Urinary bladder (tissue), 4 donors: ENCODE measurements around the gene CNTLN. TPM values are rescaled to one million over a fixed set of nuclear protein-coding genes. Genes with fewer than 3 reads are reported as not detected.
A peak's percentile ranks its signal among the peaks of the same experiment; 100 is the strongest.

ENCODE experiments used
- DNase-seq: peaks from one replicate; pipeline ENCODE4 v3.0.0-alpha.2; 2015; ENCODE audit errors: extremely low spot score
- H3K27ac ChIP-seq: one replicate; pipeline ENCODE4 v1.5.1; 2013; ENCODE audit warnings: low read depth, mild to moderate bottlenecking, moderate library complexity
- H3K36me3 ChIP-seq: one replicate; pipeline ENCODE4 v1.6.1; 2013; ENCODE audit warnings: mild to moderate bottlenecking, moderate library complexity; ENCODE audit not compliant: insufficient read depth
- H3K4me1 ChIP-seq: one replicate; pipeline ENCODE4 v1.6.1; 2013; ENCODE audit warnings: mild to moderate bottlenecking, moderate library complexity; ENCODE audit not compliant: insufficient read depth
- H3K4me3 ChIP-seq: one replicate; pipeline ENCODE4 v1.5.1; 2013; ENCODE audit warnings: low read depth, low read length
- WGBS: extraction: QIAGEN DNeasy Blood & Tissue Kit; methylation state at CpG from one replicate; pipeline ENCODE4 v1.1.7; 2013; 5-methylcytosine and 5-hydroxymethylcytosine counted together
- polyA plus RNA-seq: library from polyadenylated mRNA; stranded (reverse); fragments of 200-250 nt; gene quantifications from one replicate; pipeline ENCODE4 v1.2.3, GENCODE V29; 2013
- total RNA-seq: library from RNA; depleted of rRNA; stranded (reverse); fragments of >200 nt; gene quantifications from one replicate; pipeline ENCODE4 v1.2.3, GENCODE V29; 2014
- donor health status: healthy with polysubstance abuse.
- donor health status: healthy.

The CNTLN gene, protein sequence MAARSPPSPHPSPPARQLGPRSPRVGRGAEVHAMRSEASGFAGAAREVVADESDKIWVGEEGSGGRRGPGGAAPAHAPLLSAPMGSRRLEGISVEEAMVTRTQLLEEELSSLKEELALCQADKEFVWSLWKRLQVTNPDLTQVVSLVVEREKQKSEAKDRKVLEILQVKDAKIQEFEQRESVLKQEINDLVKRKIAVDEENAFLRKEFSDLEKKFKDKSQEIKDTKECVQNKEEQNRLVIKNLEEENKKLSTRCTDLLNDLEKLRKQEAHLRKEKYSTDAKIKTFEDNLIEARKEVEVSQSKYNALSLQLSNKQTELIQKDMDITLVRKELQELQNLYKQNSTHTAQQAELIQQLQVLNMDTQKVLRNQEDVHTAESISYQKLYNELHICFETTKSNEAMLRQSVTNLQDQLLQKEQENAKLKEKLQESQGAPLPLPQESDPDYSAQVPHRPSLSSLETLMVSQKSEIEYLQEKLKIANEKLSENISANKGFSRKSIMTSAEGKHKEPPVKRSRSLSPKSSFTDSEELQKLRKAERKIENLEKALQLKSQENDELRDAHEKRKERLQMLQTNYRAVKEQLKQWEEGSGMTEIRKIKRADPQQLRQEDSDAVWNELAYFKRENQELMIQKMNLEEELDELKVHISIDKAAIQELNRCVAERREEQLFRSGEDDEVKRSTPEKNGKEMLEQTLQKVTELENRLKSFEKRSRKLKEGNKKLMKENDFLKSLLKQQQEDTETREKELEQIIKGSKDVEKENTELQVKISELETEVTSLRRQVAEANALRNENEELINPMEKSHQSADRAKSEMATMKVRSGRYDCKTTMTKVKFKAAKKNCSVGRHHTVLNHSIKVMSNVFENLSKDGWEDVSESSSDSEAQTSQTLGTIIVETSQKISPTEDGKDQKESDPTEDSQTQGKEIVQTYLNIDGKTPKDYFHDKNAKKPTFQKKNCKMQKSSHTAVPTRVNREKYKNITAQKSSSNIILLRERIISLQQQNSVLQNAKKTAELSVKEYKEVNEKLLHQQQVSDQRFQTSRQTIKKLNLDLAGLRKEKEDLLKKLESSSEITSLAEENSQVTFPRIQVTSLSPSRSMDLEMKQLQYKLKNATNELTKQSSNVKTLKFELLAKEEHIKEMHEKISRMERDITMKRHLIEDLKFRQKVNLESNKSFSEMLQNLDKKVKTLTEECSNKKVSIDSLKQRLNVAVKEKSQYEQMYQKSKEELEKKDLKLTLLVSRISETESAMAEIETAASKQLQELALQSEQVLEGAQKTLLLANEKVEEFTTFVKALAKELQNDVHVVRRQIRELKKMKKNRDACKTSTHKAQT (N-terminal part only)
- total RNA-seq (49.3 TPM), polyA plus RNA-seq (6.7 TPM)

DNA sequence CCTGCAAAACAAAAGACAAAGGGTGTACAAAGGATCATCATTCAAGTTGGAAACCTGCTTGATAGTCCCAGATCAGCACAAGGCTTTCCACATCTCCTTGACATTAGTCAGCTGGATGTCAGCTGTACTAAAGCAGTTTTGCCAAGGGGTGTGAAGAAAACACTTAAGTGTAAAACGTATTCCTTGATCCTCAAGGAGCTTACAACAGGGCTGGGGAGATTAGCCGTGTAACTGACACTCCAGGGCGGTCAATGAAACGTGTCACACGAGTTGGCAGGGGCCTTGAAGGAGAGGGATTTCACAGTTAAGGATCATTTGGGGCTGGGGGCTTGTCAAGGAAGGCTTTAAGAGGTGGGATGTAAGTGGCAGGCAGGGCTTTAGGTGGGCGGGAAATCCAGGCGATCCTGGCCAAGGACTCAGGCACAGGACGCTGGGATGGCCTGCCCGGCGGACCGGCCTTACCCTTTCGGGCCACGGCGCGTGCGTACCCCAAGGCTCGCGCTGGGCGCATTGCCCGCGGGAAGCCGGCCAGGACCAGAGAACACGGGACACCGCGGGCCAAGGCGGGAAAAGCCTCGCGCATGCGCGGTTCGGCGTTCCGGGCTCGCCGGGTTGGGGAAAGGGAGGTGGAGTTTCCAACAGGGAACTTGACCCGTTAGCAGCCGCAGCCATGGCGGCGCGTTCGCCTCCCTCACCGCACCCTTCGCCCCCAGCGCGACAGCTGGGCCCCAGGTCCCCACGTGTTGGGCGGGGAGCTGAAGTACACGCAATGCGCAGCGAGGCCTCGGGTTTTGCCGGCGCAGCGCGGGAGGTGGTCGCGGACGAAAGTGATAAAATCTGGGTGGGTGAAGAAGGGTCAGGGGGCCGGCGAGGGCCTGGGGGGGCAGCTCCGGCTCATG is at the start of gene CNTLN:
Gene CNTLN (plus strand): TSS at position 645 of the 899 bp plus-strand sequence. CDS start 26 bp downstream, at position 671.
- Histone ChIP-seq H3K4me1 (no peaks in the 10 kb centered on the region), H3K4me3 (peak within 1 kb of the TSS; percentile 75), H3K36me3 (no peaks in the 10 kb centered on the region), H3K27ac (peak within 1 kb of the TSS; percentile 72)
- 2% methylated on average over 61 of the region's 61 CpGs for WGBS
- peak; percentile 83 for DNase-seq

DNA sequence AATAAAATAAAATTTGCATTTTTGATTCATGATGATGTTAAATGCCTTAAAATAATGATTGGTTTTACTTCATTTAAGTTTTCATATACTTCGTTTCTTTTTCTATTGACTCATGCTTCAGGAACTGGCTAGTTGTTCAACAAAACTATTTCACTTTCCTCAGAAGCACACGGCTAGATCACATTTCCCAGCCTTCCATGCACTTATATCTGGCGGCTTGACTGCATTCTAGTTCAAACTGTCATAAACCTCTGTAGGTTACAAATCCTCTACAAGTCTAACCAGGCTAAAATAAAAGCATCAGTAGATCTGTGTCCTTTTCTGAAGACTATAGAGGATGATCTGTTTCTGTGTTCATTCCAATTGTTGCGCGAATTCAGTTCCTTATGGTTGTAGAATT is 46.3 kb upstream of the CNTLN start:
- 93% methylated on average over 5 of the region's 5 CpGs for WGBS
- H3K4me3 ChIP-seq: no peak overlapping the region

GRCh38 chr9:17090041-17090440 is 44.8 kb upstream of the CNTLN start:
- 91% methylated on average over 1 of the region's 1 CpG for WGBS
- Histone ChIP-seq H3K27ac (no peak overlapping the region), H3K36me3 (no peaks in the 10 kb centered on the region), H3K4me3 (no peak overlapping the region), H3K4me1 (no peaks in the 10 kb centered on the region)
- no peak for DNase-seq

More for the DNA sequence above, 46.3 kb upstream of the CNTLN start:
- H3K4me1 ChIP-seq: no peaks in the 10 kb centered on the region
- H3K27ac ChIP-seq: no peak overlapping the region
- no peaks in the 10 kb centered on the region for H3K36me3 ChIP-seq
- no peak for DNase-seq

DNA sequence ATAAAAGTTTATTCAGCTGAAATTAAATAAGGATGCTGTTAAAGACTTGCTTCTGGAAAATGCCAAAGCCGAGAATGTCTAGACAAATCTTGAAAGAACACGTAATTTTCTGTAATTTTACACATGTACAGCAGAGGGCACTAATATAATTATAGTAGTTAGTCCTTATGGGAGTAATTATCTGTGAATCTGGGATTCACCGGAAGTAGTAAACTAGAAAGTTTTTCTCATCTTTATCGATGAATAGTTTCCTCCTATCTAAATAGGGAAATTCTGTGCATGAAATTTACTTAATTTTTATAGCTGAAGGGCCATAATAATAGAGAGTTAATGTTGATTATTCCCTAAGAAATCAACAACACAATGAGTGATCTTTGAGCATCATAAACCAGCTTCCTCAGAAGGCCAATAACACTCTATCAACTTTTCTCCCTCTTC is 18.4 kb upstream of the CNTLN start:
- WGBS: 19% methylated on average over 4 of the region's 4 CpGs
- Histone ChIP-seq H3K36me3 (no peaks in the 10 kb centered on the region), H3K27ac (no peak overlapping the region), H3K4me1 (no peaks in the 10 kb centered on the region), H3K4me3 (no peak overlapping the region)
- no peak for DNase-seq

- Histone ChIP-seq H3K27ac (no peak overlapping the region), H3K4me1 (no peaks in the 10 kb centered on the region), H3K4me3 (no peak overlapping the region), H3K36me3 (no peaks in the 10 kb centered on the region)
- WGBS: 23% methylated on average over 3 of the region's 3 CpGs
- no peak for DNase-seq
Measured at GRCh38 chr9:17117372-17117771, 17.5 kb upstream of the CNTLN start.

- Histone ChIP-seq H3K4me1 (no peaks in the 10 kb centered on the region), H3K36me3 (no peaks in the 10 kb centered on the region), H3K27ac (no peak overlapping the region), H3K4me3 (no peak overlapping the region)
- DNase-seq: no peak
- WGBS: 90% methylated on average over 1 of the region's 1 CpG
Measured at GRCh38 chr9:17120203-17120602, 14.6 kb upstream of the CNTLN start.

GRCh38 chr9:17121264-17121663 is 13.6 kb upstream of the CNTLN start:
- H3K4me3 ChIP-seq: no peak overlapping the region
- WGBS: 72% methylated on average over 2 of the region's 2 CpGs
- no peak for DNase-seq
- H3K4me1 ChIP-seq: no peaks in the 10 kb centered on the region
- no peaks in the 10 kb centered on the region for H3K36me3 ChIP-seq
- H3K27ac ChIP-seq: no peak overlapping the region

DNA sequence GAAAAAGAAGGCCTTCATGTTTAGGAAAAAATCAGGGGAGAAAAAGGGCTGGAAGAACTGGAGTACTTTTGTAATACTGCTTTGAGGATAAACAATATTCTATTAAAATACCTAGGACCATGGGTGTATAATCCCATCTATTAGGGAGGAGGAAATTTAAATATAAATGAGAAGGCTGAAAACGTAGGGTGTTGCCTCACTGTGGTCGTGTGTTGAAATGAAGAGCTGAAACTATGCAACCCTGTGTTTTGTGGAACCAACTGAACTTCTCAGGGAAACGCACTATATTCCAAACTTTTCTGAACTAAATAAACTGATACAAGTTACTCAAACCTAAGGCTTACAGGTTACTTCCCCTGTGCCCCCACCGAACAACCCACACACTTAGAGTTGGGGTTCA is 4.5 kb upstream of the CNTLN start:
- DNase-seq: no peak
- Histone ChIP-seq H3K4me3 (no peak overlapping the region), H3K4me1 (no peaks in the 10 kb centered on the region), H3K36me3 (no peaks in the 10 kb centered on the region), H3K27ac (no peak overlapping the region)
- 76% methylated on average over 4 of the region's 4 CpGs for WGBS

- WGBS: 95% methylated on average over 2 of the region's 2 CpGs
- no peaks in the 10 kb centered on the region for H3K36me3 ChIP-seq
- H3K27ac ChIP-seq: no peak overlapping the region
- no peak for DNase-seq
- H3K4me1 ChIP-seq: no peaks in the 10 kb centered on the region
- no peak overlapping the region for H3K4me3 ChIP-seq
Measured at GRCh38 chr9:17130725-17131124, 4.1 kb upstream of the CNTLN start.

DNA sequence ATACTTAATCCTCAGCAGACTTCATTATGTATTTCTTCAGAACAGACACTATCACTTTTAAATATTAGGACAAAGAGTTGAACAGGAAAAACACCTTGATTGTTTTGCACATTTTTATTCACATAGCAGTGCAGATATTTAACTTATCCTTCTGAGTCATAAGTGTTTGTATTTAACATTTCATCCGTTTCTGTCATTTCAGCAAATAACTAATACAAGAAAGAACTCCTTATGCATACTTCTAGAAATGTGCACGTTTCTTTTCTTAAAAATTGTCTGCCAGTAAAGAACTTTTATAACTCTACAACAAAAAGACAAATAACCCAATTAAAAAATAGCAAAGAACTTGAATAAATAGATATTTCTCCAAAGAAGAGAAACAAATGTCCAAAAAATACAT is 3.3 kb upstream of the CNTLN start:
- H3K36me3 ChIP-seq: no peaks in the 10 kb centered on the region
- no peak for DNase-seq
- 79% methylated on average over 2 of the region's 2 CpGs for WGBS
- no peak overlapping the region for H3K27ac ChIP-seq
- H3K4me3 ChIP-seq: no peak overlapping the region
- H3K4me1 ChIP-seq: no peaks in the 10 kb centered on the region

GRCh38 chr9:17135295-17136160 is 688 bp downstream of the CNTLN start:
- peak overlapping the region; percentile 72 for H3K27ac ChIP-seq
- H3K4me3 ChIP-seq: peak overlapping the region; percentile 75
- peaks cover 2% of the 10 kb centered on the region for H3K4me1 ChIP-seq
- 1% methylated on average over 44 of the region's 44 CpGs for WGBS
- no peaks in the 10 kb centered on the region for H3K36me3 ChIP-seq
- peak; percentile 21 for DNase-seq

DNA sequence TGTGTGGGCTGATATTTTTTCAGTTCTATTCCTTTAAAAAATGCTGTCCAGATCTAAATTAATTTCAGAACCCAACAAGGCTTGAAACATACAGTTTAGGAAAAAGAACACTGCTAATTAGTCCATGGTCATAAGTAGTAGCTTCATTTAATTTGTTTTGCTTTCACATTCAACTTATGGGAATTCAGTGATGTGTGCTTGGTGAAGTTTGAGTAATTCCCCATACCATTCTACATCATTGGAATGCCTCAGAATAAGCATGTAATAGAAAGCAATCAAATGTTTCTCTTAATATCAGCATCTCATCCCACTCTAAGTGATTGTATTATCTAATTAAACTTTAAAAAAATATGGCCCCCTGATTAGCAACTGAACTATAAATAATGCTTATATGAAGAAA is 2.7 kb downstream of the CNTLN start:
- DNase-seq: no peak
- Histone ChIP-seq H3K36me3 (no peaks in the 10 kb centered on the region), H3K27ac (no peak overlapping the region), H3K4me1 (peaks cover 2% of the 10 kb centered on the region), H3K4me3 (no peak overlapping the region)
